Measurements from ENCODE around the gene FZR1. TPM values are rescaled to one million over a fixed set of nuclear protein-coding genes. Genes with fewer than 3 reads are reported as not detected.

The FZR1 gene
- total RNA-seq, 1 experiment from 2014 or later, result 57.0 TPM

DNA sequence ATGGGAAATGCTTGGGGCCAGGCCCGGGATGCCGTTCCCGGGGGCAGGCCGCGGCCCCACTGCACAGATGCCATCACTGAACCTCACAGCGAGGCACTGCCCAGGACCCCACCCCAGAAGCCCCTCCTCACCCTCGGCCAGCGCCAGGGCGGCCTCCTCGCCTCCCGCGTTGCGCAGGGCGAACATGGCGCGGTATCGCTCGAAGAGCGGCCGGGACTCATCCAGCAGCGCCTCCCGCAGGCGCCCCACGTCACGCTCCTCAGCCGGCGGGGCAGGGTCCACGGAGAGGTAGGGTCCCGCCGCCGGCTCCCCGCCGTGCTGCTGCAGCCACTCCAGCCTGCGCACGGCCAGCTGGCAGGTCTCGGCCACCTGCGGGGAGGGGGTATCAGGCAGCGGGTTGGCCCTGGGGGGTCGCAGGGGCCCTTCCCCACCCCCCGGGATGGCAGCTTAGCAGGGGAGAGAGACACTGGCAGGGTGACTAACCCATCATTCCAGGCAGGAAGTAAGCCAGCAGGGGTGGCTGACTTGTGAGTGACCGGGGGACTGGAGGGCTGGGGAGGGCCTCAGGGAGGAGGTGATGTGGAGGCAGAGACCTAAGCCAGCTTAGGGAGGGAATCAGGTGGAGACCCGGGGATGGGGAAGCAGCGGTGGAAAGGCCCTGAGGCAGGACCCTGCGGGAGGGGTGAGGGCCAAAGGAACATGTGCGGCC, 13.8 kb upstream of the FZR1 start:
- Histone ChIP-seq H4K20me1 (ENCODE audit: insufficient read depth) (no peaks in the 10 kb centered on the region), H3K79me2 (ENCODE audit: low read depth) (no peaks in the 10 kb centered on the region), H3K4me3 (no peak overlapping the region), H3K9me2 (ENCODE audit: insufficient read depth) (no peaks in the 10 kb centered on the region), H3K27ac (no peak overlapping the region), H2AFZ (no peak overlapping the region), H3K9me3 (ENCODE audit: insufficient read depth, low read depth) (no peaks in the 10 kb centered on the region), H3K27me3 (ENCODE audit: insufficient read depth, low read depth) (no peaks in the 10 kb centered on the region), H3K4me1 (replicated peaks; ENCODE audit: insufficient read depth) (no peaks in the 10 kb centered on the region), H3F3A (ENCODE audit: insufficient read depth, low read depth) (no peaks in the 10 kb centered on the region; the same call in 1 of the 2 replicates), H3K4me2 (no peak overlapping the region), H3K36me3 (ENCODE audit: low read depth) (no peaks in the 10 kb centered on the region)
- intact Hi-C loops (cut with micrococcal nuclease; ENCODE audit: unreplicated experiment), result no loop called here
- no TSS peak for BruUV-seq (replicated peaks)
- ChIA-PET CTCF (no interaction called here), POLR2A (ENCODE audit: unreplicated experiment) (no interaction called here)
- TF ChIP-seq, protein P1, sequence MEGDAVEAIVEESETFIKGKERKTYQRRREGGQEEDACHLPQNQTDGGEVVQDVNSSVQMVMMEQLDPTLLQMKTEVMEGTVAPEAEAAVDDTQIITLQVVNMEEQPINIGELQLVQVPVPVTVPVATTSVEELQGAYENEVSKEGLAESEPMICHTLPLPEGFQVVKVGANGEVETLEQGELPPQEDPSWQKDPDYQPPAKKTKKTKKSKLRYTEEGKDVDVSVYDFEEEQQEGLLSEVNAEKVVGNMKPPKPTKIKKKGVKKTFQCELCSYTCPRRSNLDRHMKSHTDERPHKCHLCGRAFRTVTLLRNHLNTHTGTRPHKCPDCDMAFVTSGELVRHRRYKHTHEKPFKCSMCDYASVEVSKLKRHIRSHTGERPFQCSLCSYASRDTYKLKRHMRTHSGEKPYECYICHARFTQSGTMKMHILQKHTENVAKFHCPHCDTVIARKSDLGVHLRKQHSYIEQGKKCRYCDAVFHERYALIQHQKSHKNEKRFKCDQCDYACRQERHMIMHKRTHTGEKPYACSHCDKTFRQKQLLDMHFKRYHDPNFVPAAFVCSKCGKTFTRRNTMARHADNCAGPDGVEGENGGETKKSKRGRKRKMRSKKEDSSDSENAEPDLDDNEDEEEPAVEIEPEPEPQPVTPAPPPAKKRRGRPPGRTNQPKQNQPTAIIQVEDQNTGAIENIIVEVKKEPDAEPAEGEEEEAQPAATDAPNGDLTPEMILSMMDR (conservative IDR thresholded peaks at IDR 0.05), result no peak
- TF ChIP-seq EZH2 (IDR thresholded peaks at IDR 0.05; ENCODE audit: low read depth), result no peak
- no peak for DNase-seq

DNA sequence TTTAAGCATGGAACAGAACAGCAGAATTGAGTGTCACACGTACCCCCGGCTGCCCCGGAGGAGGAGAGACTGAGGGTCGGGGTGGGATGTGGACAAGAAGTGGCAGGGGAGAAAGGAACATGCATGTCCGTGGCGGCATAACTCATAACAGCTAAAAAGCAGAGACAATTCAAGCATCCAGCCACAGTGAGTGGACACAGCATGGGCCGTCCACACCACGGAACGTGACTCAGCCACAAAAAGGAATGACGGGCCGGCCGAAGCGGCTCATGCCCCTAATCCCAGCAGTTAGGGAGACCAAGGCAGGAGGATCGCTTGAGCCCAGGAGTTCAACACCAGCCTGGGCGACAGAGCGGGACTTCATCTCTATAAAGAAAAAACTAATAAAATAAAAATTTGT, 13.2 kb upstream of the FZR1 start:
- no peak overlapping the region for H3K4me3 ChIP-seq
- H3K9me3 ChIP-seq (ENCODE audit: insufficient read depth, low read depth), result no peaks in the 10 kb centered on the region
- H3K36me3 ChIP-seq (ENCODE audit: low read depth), result no peaks in the 10 kb centered on the region
- H3K4me1 ChIP-seq (replicated peaks; ENCODE audit: insufficient read depth), result no peaks in the 10 kb centered on the region
- no peaks in the 10 kb centered on the region for H3K27me3 ChIP-seq (ENCODE audit: insufficient read depth, low read depth)
- TF ChIP-seq EZH2 (IDR thresholded peaks at IDR 0.05; ENCODE audit: low read depth), result no peak
- TF ChIP-seq, protein P1 (conservative IDR thresholded peaks at IDR 0.05), result no peak
- CTCF ChIA-PET, result no interaction called here
- POLR2A ChIA-PET (ENCODE audit: unreplicated experiment), result no interaction called here
- BruUV-seq (replicated peaks), result no TSS peak
- no peak overlapping the region for H3K4me2 ChIP-seq
- H4K20me1 ChIP-seq (ENCODE audit: insufficient read depth), result no peaks in the 10 kb centered on the region
- H3F3A ChIP-seq (ENCODE audit: insufficient read depth, low read depth), result no peaks in the 10 kb centered on the region; the same call in 1 of the 2 replicates
- H3K79me2 ChIP-seq (ENCODE audit: low read depth), result peaks cover 1% of the 10 kb centered on the region; the same call in 1 of the 2 replicates
- no peak overlapping the region for H2AFZ ChIP-seq
- H3K27ac ChIP-seq, result no peak overlapping the region
- intact Hi-C loops (cut with micrococcal nuclease; ENCODE audit: unreplicated experiment), result no loop called here
- H3K9me2 ChIP-seq (ENCODE audit: insufficient read depth), result no peaks in the 10 kb centered on the region
- DNase-seq, result no peak

- H3K4me1 ChIP-seq (replicated peaks; ENCODE audit: insufficient read depth), result no peaks in the 10 kb centered on the region
- H3K36me3 ChIP-seq (ENCODE audit: low read depth), result no peaks in the 10 kb centered on the region
- no peak overlapping the region for H3K4me2 ChIP-seq
- ChIA-PET POLR2A (ENCODE audit: unreplicated experiment) (no interaction called here), CTCF (no interaction called here)
- no peak overlapping the region for H3K27ac ChIP-seq
- intact Hi-C loops (cut with micrococcal nuclease; ENCODE audit: unreplicated experiment), result no loop called here
- DNase-seq, result no peak
- H3K9me2 ChIP-seq (ENCODE audit: insufficient read depth), result no peaks in the 10 kb centered on the region
- H3K9me3 ChIP-seq (ENCODE audit: insufficient read depth, low read depth), result no peaks in the 10 kb centered on the region
- H3K79me2 ChIP-seq (ENCODE audit: low read depth), result peaks cover 6% of the 10 kb centered on the region
- no peaks in the 10 kb centered on the region for H3K27me3 ChIP-seq (ENCODE audit: insufficient read depth, low read depth)
- H3K4me3 ChIP-seq, result no peak overlapping the region
- no peak for TF ChIP-seq EZH2 (IDR thresholded peaks at IDR 0.05; ENCODE audit: low read depth)
- no peaks in the 10 kb centered on the region for H4K20me1 ChIP-seq (ENCODE audit: insufficient read depth)
- no TSS peak for BruUV-seq (replicated peaks)
- H3F3A ChIP-seq (ENCODE audit: insufficient read depth, low read depth), result no peaks in the 10 kb centered on the region; the same call in 1 of the 2 replicates
- H2AFZ ChIP-seq, result no peak overlapping the region
Observed at GRCh38 chr19:3493651-3494050, 12.5 kb upstream of the FZR1 start.

- no peaks in the 10 kb centered on the region for H4K20me1 ChIP-seq (ENCODE audit: insufficient read depth)
- H3K4me1 ChIP-seq (replicated peaks; ENCODE audit: insufficient read depth), result no peaks in the 10 kb centered on the region
- no peak overlapping the region for H2AFZ ChIP-seq
- no peak overlapping the region for H3K4me2 ChIP-seq
- no peak for DNase-seq
- H3K4me3 ChIP-seq, result no peak overlapping the region
- TF ChIP-seq, protein P1 (conservative IDR thresholded peaks at IDR 0.05), result no peak
- TF ChIP-seq EZH2 (IDR thresholded peaks at IDR 0.05; ENCODE audit: low read depth), result no peak
- H3F3A ChIP-seq (ENCODE audit: insufficient read depth, low read depth), result no peaks in the 10 kb centered on the region; the same call in 1 of the 2 replicates
- no peaks in the 10 kb centered on the region for H3K36me3 ChIP-seq (ENCODE audit: low read depth)
- H3K27me3 ChIP-seq (ENCODE audit: insufficient read depth, low read depth), result no peaks in the 10 kb centered on the region
- POLR2A ChIA-PET (ENCODE audit: unreplicated experiment), result no interaction called here
- H3K9me2 ChIP-seq (ENCODE audit: insufficient read depth), result no peaks in the 10 kb centered on the region
- no TSS peak for BruUV-seq (replicated peaks)
- H3K9me3 ChIP-seq (ENCODE audit: insufficient read depth, low read depth), result no peaks in the 10 kb centered on the region
- no peak overlapping the region for H3K27ac ChIP-seq
- H3K79me2 ChIP-seq (ENCODE audit: low read depth), result peaks cover 10% of the 10 kb centered on the region
- intact Hi-C loops (cut with micrococcal nuclease; ENCODE audit: unreplicated experiment), result no loop called here
- CTCF ChIA-PET, result no interaction called here
Observed at GRCh38 chr19:3494051-3494450, 12.1 kb upstream of the FZR1 start.
